Measurements from ENCODE around the gene TUBB2B. TPM values are rescaled to one million over a fixed set of nuclear protein-coding genes. Genes with fewer than 3 reads are reported as not detected.

TUBB2B gene
- polyA plus RNA-seq, 1 donor from 2014 or later = 3,172 TPM

- H3K36me3 ChIP-seq (ENCODE audit: insufficient read depth, low read length) = no peaks in the 10 kb centered on the region
- H3F3A ChIP-seq (ENCODE audit: insufficient read depth, low read length, poor library complexity, severe bottlenecking) = no peaks in the 10 kb centered on the region
- no peak overlapping the region for H3K27ac ChIP-seq (ENCODE audit: low read length)
- H3K9me2 ChIP-seq (ENCODE audit: insufficient read depth, low read length) = no peaks in the 10 kb centered on the region
- H3K9ac ChIP-seq (ENCODE audit: low read length) = no peak overlapping the region
- TF ChIP-seq CTCF (IDR thresholded peaks at IDR 0.05; ENCODE audit: poor library complexity, severe bottlenecking) (no peak), POLR2AphosphoS5 (IDR thresholded peaks at IDR 0.05) (no peak)
- H3K4me2 ChIP-seq (ENCODE audit: low read length) = no peak overlapping the region
- no peaks in the 10 kb centered on the region for H3K9me3 ChIP-seq (ENCODE audit: low read length)
- H3K4me3 ChIP-seq (ENCODE audit: low read length) = no peak overlapping the region
- no peaks in the 10 kb centered on the region for H4K20me1 ChIP-seq (ENCODE audit: insufficient read depth)
- no peak overlapping the region for H2AFZ ChIP-seq (ENCODE audit: low read depth, low read length)
- no peaks in the 10 kb centered on the region for H3K27me3 ChIP-seq (ENCODE audit: insufficient read depth, low read depth, low read length)
- no peaks in the 10 kb centered on the region for H3K79me2 ChIP-seq (replicated peaks; ENCODE audit: insufficient read depth, low read length)
These were observed 39.2 kb downstream of the TUBB2B start for GRCh38 chr6:3188262-3188661.

DNA sequence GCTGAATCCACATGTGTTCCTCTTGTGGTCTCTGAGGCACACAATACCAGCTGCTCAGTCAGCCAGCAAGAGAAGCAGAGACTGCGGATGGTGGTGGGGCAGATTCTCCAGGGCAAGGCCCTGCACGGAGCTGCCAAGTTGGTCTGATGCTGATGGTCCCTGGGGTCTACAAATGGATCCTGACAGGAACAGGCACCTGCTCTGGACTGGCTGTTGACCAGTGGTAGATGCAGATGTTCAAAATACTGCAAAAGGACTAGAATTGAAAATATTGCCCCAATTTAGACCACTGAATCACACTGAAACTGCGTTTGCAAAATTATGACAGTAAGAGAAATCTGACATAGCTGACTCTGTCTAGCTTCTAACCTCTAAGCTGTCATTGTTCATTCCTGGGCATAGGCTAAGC, 40.5 kb downstream of the TUBB2B start:
- H3K36me3 ChIP-seq (ENCODE audit: insufficient read depth, low read length) = no peaks in the 10 kb centered on the region
- no peak for TF ChIP-seq CTCF (IDR thresholded peaks at IDR 0.05; ENCODE audit: poor library complexity, severe bottlenecking)
- TF ChIP-seq EP300 (conservative IDR thresholded peaks at IDR 0.05; ENCODE audit: poor library complexity, severe bottlenecking) = no peak
- TF ChIP-seq RAD21 (conservative IDR thresholded peaks at IDR 0.05) = no peak
- TF ChIP-seq POLR2AphosphoS5 (IDR thresholded peaks at IDR 0.05) = no peak
- TF ChIP-seq MXI1 (conservative IDR thresholded peaks at IDR 0.05; ENCODE audit: poor library complexity, severe bottlenecking) = no peak
- TF ChIP-seq, protein P1, sequence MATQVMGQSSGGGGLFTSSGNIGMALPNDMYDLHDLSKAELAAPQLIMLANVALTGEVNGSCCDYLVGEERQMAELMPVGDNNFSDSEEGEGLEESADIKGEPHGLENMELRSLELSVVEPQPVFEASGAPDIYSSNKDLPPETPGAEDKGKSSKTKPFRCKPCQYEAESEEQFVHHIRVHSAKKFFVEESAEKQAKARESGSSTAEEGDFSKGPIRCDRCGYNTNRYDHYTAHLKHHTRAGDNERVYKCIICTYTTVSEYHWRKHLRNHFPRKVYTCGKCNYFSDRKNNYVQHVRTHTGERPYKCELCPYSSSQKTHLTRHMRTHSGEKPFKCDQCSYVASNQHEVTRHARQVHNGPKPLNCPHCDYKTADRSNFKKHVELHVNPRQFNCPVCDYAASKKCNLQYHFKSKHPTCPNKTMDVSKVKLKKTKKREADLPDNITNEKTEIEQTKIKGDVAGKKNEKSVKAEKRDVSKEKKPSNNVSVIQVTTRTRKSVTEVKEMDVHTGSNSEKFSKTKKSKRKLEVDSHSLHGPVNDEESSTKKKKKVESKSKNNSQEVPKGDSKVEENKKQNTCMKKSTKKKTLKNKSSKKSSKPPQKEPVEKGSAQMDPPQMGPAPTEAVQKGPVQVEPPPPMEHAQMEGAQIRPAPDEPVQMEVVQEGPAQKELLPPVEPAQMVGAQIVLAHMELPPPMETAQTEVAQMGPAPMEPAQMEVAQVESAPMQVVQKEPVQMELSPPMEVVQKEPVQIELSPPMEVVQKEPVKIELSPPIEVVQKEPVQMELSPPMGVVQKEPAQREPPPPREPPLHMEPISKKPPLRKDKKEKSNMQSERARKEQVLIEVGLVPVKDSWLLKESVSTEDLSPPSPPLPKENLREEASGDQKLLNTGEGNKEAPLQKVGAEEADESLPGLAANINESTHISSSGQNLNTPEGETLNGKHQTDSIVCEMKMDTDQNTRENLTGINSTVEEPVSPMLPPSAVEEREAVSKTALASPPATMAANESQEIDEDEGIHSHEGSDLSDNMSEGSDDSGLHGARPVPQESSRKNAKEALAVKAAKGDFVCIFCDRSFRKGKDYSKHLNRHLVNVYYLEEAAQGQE (IDR thresholded peaks at IDR 0.05; ENCODE audit: borderline replicate concordance) = no peak

DNA sequence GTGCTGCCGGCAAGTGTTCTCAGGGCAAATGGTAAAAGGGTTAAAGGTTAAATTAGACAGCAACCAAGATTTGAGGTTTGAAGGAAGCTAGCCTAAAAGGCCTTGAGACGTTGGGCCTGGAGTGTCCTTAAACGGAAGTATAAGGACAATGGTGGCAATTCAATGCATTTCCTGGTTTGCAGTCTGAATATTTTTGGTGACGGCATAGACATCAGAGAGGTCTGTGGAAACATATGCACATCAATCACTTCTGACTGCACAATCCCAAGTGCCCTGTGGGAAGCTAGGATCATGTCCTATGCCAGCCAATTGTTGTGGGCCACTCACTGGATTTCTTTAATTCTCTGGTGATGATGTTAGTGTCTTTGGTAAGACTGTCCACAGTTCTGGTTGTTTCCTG, 44.4 kb downstream of the TUBB2B start:
- Histone ChIP-seq H3K27me3 (ENCODE audit: insufficient read depth, low read depth, low read length) (no peaks in the 10 kb centered on the region), H3K36me3 (ENCODE audit: insufficient read depth, low read length) (no peaks in the 10 kb centered on the region), H3K79me2 (replicated peaks; ENCODE audit: insufficient read depth, low read length) (no peaks in the 10 kb centered on the region), H3K4me2 (ENCODE audit: low read length) (no peak overlapping the region), H3F3A (ENCODE audit: insufficient read depth, low read length, poor library complexity, severe bottlenecking) (no peaks in the 10 kb centered on the region), H2AFZ (ENCODE audit: low read depth, low read length) (no peak overlapping the region), H3K9me2 (ENCODE audit: insufficient read depth, low read length) (no peaks in the 10 kb centered on the region), H4K20me1 (ENCODE audit: insufficient read depth) (no peaks in the 10 kb centered on the region), H3K27ac (ENCODE audit: low read length) (no peak overlapping the region), H3K4me3 (ENCODE audit: low read length) (no peak overlapping the region), H3K9me3 (ENCODE audit: low read length) (no peaks in the 10 kb centered on the region), H3K9ac (ENCODE audit: low read length) (no peak overlapping the region)
- TF ChIP-seq RAD21 (conservative IDR thresholded peaks at IDR 0.05) (no peak), SMC3 (conservative IDR thresholded peaks at IDR 0.05; ENCODE audit: poor library complexity) (no peak), TAF1 (IDR thresholded peaks at IDR 0.05; ENCODE audit: low read depth) (no peak), CTCF (IDR thresholded peaks at IDR 0.05; ENCODE audit: poor library complexity, severe bottlenecking) (no peak)
- TF ChIP-seq, protein P1 (IDR thresholded peaks at IDR 0.05; ENCODE audit: borderline replicate concordance) = no peak

More for the DNA sequence above, 40.5 kb downstream of the TUBB2B start:
- Histone ChIP-seq H3K9ac (ENCODE audit: low read length) (no peak overlapping the region), H3K79me2 (replicated peaks; ENCODE audit: insufficient read depth, low read length) (no peaks in the 10 kb centered on the region), H3F3A (ENCODE audit: insufficient read depth, low read length, poor library complexity, severe bottlenecking) (no peaks in the 10 kb centered on the region), H3K9me3 (ENCODE audit: low read length) (no peaks in the 10 kb centered on the region), H2AFZ (ENCODE audit: low read depth, low read length) (no peak overlapping the region), H3K4me3 (ENCODE audit: low read length) (no peak overlapping the region), H3K4me2 (ENCODE audit: low read length) (no peak overlapping the region), H3K27ac (ENCODE audit: low read length) (no peak overlapping the region), H3K27me3 (ENCODE audit: insufficient read depth, low read depth, low read length) (no peaks in the 10 kb centered on the region), H3K9me2 (ENCODE audit: insufficient read depth, low read length) (no peaks in the 10 kb centered on the region), H4K20me1 (ENCODE audit: insufficient read depth) (no peaks in the 10 kb centered on the region)
